DMS79 (cell line): Measurements from ENCODE around the gene SPRR3.
A peak's percentile ranks its signal among the peaks of the same experiment; 100 is the strongest.

Source experiments
- DNase-seq: peaks from one replicate; lab custom pipeline; 2025; lab: John Stamatoyannopoulos, UW

SPRR3 gene, protein sequence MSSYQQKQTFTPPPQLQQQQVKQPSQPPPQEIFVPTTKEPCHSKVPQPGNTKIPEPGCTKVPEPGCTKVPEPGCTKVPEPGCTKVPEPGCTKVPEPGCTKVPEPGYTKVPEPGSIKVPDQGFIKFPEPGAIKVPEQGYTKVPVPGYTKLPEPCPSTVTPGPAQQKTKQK

DNA sequence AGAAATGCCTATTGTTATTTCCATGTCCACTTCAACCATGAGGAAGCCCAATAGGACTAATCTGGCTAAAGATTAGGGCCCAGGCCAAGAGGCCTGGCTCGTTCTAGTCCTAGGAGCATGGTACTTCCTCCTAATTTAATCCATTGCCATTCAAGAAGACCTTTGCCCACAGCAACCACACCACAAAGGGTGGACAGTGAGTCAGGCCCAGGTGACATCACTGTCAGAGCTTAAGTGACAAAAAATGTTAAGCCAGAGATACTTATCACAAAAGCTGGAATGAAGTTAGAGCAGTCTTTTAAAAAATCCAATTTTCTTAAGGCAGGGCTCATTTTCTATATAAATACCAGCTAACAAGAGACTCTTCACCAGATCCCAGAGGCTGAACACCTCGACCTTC, at the start of gene SPRR3:
Gene SPRR3, plus strand, starts transcription at position 368 of the 400 bp plus-strand sequence. CDS start 1,272 bp downstream, outside the sequence.
- no peak for DNase-seq

DNA sequence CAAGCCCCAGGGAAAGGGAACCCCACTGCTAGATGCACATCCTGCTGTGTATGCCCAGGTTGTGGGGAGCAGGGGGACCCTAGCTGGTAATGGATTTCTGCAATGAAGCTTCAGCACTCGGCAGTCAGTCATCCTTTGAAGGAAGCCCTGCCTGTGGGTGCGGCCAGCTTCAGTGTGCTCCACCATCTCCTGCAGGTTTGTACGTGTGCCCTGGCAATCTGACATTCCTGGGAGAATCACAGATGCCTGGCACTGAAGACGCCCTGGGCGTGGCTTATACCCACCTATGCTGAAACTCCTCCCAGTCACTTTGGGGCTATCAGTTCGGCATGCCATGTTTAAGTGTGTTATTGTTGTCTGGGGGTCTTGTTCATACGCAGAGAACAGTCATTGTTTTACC, 47.8 kb upstream of the SPRR3 start:
- DNase-seq, result no peak

DNA sequence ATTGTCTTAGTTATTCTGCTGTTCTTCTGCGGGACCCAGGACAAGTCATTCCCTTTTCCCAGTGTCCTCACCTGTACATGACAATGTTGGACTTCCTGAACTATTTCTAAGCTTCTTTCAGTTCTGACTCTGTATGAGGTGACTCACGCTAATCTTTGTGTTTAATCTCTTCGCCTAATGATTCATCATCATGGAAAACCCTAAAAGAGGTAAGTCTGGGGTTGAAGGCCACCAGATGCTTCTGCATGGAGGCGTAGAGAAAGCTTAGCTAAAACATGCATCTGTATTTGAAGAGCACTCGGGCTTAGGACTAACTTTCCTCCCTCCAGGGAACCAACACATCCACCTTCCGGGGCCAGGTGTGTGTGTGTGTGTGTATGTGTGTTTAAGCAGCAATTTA, 47.1 kb upstream of the SPRR3 start:
- DNase-seq, result no peak

GRCh38 chr1:152957561-152957960, 44.0 kb upstream of the SPRR3 start:
- DNase-seq, result no peak

DNA sequence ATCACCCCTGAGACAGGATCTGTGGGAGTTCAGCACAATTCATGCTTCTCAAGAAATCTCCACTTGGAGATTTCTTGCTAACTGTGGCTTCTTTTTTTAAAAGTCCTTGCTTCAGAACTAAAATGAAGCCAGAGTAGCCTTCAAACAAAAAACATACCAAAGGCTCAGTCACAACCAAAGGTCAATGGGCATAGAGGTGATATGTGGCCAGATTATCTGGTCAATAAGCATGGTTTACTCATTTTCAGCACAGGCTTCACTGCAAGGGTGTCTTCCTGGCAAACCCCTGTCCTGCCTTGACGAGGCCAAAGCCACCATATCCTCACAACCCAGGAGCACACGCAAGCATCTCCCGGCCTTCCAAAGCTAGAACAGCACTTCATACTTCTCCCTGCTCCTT, 42.3 kb upstream of the SPRR3 start:
- DNase-seq, result no peak

- peak; percentile 84 for DNase-seq
Measured at GRCh38 chr1:152959801-152960451, 41.6 kb upstream of the SPRR3 start.

DNA sequence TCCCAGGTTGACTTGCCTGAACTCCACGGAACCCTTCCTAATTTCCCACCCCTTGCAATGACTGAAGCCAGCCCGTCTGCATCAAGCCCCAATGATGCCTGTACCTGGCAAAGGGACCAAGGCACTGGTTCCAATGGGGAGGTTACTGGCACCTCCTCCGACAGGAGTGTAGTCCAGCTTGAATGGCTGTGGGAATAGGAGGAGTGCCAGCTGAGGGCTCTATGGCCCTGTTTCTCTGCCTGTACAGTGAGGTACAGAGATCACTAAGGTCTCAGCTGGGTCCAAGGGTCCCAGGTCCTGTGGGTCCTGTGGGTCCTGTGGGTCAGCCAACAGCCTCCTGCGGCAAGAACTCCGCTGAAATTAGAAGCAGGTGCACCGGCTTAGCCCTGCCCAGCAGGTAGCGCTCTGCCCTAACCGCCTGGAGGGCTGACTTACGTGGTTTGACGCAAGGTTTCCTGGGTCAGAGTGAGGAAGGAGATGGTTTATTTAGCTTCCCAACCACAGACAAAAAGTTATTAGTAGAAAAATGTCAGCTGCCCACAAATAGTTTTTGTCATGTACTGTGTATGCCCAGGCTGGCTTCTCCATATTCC, 41.0 kb upstream of the SPRR3 start:
- DNase-seq, result no peak

GRCh38 chr1:152961226-152961891, 40.2 kb upstream of the SPRR3 start:
- DNase-seq, result no peak

DNA sequence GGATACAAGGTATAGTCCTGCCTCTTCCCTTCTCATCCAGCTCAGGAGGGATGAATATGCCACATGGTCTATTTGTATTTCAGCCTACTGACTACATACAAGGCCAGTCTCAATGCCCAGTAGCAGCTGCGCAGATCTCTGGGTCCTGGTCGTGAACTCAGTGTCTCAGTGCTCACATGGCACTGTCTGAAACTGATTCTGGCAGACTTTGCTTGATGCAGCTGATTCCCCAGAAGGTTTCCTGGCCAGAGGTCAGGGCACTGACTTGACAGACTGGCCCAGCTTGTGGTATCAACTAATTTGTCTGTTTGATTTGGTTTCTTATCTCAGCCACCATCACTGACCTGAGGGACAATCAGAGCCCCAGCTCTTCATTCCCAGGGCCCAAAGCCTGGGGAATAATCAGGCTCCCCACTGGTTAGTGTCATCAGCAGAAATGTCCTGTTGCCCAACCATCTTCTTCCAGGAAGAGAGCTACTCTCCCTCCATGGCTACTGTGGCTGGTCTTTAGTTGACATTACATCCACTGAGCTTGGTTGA, 38.6 kb upstream of the SPRR3 start:
- no peak for DNase-seq

DNA sequence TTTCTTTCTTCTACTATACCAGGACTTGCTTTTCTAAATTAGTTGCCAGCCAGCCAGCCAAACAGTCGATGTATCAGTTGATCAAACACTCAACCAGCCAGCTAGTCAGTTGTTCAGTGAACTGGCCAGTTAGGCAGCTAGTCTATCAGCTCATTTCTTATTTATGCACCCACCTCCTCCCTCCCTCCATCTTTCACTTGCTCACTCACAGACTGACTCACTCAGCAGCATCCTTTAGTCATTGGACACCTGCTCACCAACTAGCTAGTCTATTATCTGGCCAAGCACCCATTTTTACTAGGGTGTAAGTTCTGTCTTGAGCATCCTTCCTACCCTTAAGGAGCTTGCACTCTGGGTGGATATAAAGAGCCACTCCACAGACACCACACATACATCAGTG, 37.0 kb upstream of the SPRR3 start:
- no peak for DNase-seq

DNA sequence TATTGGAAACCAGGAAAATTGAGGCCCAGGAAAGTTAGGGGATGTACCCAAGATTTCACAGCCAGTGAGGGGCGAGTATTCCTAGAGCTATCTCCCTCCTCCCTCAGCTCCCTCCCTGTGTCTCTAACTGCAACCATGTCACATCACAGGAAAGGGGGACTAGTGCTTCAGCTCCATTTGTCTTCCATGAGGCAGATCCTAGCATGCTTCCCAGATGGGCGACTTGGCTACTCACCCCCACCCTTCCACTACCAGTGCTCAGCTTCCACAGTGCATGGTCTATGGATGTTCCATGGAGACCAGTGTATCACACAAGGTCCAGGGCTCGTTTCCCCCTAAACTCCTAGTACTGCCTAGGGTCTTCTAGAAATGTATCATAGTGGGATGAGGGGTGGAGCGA, 35.7 kb upstream of the SPRR3 start:
- DNase-seq, result no peak

GRCh38 chr1:152967201-152967600, 34.3 kb upstream of the SPRR3 start:
- DNase-seq, result no peak

- no peak for DNase-seq
Measured at GRCh38 chr1:152968248-152968647, 33.3 kb upstream of the SPRR3 start.

DNA sequence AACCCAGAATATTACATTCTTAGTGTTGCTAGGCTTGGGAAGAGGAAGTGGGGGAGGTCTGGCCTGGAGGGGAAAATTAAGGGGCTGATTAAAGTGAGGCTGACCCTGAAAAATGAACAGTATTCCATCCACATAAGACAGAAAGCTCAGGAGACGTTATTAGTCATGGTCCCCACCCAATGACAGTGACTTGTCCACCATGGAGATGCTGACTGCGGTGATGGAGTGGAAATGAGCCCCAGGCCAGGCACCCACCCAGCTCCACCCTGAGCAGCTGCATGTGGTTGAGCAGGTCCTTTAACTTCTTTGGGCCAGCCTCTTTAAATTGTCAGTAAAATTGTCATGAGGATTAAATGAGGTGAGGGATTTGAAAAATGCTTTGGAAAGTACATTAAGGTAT, 32.5 kb upstream of the SPRR3 start:
- DNase-seq, result no peak

- DNase-seq, result no peak
Measured at GRCh38 chr1:152970495-152970894, 31.1 kb upstream of the SPRR3 start, which contains the start of gene SPRR4. TSS of gene SPRR4 (plus strand) at chr1:152970648. CDS start at chr1:152971891, 1,243 bp downstream.

DNA sequence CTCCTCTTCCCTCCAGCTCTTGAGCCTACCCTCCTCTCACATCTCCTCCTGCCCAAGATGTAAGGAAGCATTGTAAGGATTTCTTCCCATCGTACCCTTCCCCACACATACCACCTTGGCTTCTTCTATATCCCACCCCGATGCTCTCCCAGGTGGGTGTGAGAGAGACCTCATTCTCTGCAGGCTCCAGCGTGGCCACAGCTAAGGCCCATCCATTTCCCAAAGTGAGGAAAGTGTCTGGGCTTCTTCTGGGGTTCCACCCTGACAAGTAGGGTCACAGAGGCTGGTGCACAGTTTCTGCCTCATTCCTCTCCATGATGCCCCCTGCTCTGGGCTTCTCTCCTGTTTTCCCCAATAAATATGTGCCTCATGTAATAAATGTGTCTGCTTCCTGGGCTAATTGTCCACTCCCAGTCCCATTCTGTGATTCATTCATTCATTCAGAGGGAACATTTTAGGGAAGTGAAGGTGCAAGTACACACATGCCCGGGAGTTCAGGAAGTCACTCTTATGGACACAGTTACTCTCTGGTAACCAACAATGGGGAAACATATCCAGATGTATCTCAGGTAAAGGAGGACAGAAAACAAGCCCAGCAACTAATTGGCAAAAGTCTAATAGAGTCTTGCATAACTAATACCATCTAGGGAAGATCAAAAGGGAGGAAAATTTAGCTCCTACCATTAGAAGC, 29.2 kb upstream of the SPRR3 start:
- DNase-seq, result no peak

DNA sequence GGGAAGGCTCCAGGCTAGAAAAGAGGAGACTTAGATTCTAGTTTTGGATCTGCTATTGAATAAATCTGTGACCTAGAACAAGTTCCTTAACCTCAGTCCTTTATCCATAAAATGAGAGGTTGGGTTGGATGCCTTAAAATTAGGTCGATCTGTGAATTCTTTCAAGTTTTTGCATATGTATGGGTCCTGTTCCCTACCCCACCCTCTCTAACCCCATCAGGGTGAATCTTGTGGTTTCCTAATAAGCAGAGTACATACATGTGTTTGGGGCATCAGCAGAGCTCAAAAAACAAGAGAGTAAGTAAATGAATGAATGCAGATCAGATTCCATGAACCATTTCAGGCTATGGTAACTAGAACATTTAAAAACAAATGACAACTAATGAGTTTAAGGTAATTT, 24.9 kb upstream of the SPRR3 start:
- no peak for DNase-seq

DNA sequence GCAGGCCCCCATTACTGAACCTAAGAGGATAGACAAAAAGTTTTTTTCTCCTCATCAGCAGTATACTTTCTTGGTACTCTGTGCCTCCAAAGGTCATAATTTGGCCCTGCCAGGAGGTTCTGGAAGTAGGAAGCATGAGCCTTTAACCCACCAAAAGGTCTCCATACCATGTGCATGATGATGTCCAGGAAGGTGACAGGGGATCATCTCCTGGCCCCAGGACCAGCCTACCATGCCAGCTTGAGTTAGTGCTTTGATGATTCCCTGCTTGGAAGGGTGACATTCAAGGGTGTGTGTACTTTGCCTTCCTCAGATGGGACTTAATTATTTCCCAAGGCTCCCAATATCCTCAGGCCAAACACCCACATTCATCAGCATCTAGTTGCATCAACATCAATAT, 23.9 kb upstream of the SPRR3 start:
- no peak for DNase-seq

DNA sequence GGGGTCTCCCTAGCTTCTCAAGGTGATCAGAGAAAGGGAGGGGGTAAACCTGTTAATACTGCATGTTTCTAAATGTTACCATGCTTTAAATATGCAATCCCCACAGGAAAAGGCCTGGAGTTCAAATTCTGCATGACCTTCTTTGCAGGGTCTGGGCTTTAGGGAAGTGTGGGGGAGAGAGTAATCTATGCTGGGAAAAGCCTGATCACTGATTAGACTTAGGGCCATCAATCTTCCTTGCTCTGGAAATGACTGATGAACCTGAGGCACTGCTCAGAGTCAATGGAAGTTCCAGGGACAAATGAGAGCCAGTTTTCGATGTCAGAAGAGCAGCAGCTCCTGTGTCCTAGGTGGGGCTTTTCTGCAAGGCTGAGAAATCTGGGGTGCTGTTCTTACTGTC, 20.9 kb upstream of the SPRR3 start:
- no peak for DNase-seq

DNA sequence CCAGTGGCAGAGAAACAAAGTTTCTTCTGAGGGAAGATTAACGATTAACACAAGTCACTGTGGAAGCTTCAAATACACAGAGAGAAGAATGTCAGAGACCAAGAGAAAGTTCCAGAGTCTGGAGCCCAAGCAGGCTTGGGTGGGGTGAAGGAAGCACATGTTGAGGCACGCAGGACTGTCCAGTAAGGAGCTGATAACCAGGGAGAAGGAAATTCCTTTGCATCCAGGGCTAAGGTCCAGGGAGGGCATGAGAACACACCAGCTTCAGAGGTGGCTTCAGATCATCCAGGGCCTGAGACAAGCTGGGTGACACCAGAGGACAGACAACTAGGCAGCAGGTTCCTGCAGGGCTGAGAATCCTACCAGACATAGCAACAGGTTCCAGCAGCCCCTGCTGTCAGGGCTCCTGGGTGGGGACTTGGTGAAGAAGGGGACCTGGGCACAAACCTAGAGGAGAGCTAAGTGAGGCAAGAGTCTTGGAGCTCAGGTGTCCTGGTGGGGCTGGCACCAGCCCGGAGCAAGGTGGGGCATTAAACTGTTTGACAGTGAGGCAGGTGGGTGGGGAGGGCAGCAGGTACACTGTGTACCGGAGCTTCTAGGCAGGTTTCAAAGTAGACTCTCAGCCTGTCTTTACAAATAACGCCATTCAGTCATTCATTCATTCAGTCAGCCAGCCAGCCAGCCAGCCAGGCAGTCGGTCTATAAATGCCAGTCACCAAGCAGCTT, 20.2 kb upstream of the SPRR3 start:
- no peak for DNase-seq

GRCh38 chr1:152982076-152982475, 19.5 kb upstream of the SPRR3 start:
- DNase-seq, result no peak

GRCh38 chr1:152983234-152983633, 18.3 kb upstream of the SPRR3 start:
- DNase-seq, result no peak
